NCI-H2227 (cell line): ENCODE measurements around the gene SH2B3.
"Not testable (repeated sequence)": the region's sequence is repeated elsewhere in the genome, so short reads cannot be mapped to it uniquely, and the experiment has no call there.

Source experiments
- DNase-seq: peaks from one replicate; lab custom pipeline; 2025; ENCODE audit not compliant: unreplicated experiment; lab: John Stamatoyannopoulos, UW

SH2B3 gene

GRCh38 chr12:111457071-111457470 lies 51.3 kb downstream of the SH2B3 start:
- DNase-seq = no peak

DNA sequence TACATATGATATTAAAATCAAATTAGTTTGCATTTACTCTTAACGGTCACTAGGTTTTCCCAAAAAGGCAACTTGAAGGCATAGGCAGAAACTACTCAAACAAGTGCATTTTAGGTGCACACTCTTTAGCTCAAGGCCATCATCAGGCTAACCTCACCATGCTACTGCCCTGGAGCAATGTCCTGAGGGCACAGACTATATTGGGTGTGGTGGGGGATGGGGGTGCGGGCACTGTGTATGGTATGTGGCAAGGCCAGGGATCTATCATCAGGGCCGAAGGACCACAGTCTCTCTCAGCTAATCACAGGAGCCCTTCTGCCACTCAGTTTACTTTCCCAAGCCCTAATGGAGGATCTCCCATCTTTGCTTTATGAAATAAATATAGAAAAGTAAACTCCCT lies 51.9 kb downstream of the SH2B3 start:
- no peak for DNase-seq

DNA sequence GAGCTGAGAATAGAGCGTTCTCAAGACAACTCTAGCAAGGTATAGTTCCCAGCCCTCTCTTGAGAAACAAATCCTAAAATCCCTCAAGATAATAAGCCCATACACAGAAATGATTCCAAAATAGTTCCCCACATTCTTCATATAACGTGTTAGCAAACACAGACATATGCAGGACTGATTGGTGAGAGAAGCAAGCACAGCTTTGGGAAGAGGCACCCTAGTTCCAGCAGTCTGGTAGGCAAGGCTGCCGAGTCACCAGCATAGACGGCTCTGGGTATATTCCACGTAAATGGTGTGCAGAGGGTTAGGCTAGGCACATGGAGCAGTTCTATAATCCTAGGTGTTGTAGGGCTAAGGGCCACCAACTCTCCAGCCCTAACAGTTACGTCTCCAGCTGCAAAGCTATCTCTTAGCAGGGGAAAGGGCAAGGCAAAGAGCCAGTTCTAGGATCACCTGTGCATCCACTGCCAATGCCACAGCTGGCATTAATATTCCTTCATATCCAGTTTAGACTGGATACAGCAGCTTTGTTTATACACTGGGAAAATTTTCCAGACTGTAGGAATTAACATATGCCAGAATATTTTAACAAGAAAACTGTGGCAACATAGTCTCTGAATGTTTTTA lies 52.9 kb downstream of the SH2B3 start:
- no peak for DNase-seq

DNA sequence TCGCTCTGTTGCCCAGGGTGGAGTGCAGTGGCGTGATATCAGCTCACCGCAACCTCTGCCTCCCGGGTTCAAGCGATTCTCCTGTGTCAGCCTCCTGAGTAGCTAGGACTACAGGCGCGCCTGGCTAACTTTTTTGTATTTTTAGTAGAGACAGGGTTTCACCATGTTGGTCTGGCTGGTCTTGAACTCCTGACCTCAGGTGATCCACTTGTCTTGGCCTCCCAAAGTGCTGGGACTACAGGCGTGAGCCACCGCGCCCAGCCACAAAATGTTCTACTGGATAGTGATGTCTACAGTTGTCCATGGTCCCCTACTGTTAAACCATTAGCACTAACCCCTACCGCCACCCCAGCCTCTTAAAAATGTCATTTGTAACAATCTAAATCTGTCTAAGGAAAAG lies 54.4 kb downstream of the SH2B3 start:
- not testable (repeated sequence) for DNase-seq

DNA sequence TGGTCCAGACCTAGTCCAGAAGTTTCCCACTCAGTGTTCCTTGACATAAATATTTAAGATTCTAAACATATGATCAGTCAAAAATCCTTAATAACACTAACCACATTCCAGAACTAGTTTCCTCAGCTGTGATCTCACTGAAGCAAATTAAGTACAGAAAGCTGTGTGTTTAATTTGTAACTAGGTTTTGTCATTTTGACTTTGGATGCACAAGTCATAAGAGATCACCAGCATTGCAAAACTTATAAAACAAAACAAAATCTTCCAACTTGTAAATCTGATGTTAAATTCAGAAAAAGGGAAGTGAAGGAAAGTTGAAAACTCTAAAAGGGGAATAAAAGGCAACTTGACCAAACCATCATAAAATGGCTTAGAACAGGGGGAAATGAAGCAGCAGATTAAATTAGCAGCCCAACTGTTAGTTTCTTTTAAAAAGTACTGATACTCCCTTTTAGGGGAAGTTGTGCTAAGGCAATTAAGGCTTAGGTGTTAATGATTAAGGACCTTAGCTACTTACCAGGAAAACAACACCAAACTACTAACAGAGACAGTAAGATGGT lies 56.6 kb downstream of the SH2B3 start:
- DNase-seq = no peak

GRCh38 chr12:111467092-111467856 lies 61.6 kb downstream of the SH2B3 start:
- DNase-seq = no peak

DNA sequence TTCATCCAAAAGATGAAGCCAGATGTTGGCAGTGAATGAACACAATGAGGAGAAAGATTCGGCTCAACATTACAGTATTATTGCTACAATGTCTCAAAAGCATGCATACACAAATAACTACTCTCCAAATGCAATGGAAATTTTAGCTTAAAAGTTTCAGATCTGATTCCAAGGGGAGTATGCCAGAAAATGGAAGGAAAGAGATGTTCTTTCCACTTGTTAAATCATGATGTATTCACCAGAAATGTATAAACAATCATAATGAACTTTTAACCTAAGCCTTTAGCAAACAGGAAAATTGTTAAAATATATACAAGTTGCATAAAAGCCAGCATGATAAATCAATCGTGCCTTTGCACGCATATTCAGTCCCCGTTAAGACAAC lies 62.1 kb downstream of the SH2B3 start:
- DNase-seq = no peak

GRCh38 chr12:111469401-111469800 lies 63.7 kb downstream of the SH2B3 start:
- DNase-seq = no peak

DNA sequence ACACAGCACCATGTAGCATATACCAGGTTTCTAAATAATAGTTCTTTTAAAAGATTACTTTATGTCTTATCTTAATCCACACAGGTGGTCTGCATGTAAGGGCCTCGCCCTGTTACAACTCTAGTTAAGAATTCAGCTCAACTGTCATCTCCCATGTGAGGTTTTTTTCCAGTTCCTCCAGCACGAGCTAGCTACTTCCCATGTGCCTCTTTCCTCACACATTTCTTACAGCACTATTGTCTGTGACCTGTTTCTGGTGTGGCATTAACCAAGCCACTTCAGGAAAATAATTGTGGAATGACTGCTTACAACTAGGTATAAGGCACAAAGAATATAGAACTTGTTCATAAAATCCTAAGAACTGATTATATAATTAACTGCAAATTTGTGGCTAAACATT lies 65.5 kb downstream of the SH2B3 start:
- DNase-seq = no peak

- DNase-seq = no peak
Measured at GRCh38 chr12:111482462-111482861, 76.7 kb downstream of the SH2B3 start.

- no peak for DNase-seq
Measured at GRCh38 chr12:111488271-111488670, 82.5 kb downstream of the SH2B3 start.

GRCh38 chr12:111488798-111489197 lies 83.1 kb downstream of the SH2B3 start:
- DNase-seq = no peak

DNA sequence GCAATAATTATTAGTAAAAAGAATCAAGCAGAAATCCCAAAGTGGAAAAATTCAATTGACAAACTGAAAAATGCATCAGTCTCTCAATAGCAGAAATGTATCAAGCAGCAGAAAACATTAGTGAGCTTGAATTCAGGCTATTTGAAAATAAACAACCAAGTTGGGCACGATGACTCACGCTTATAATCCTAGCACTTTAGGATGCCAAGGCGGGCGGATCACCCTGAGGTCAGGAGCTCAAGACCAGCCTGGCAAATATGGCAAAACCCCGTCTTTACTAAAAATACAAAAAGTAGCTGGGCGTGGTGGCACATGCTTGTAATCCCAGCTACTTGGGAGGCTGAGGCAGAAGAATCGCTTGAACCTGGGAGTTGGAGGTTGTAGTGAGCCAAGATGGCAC lies 87.3 kb downstream of the SH2B3 start:
- not testable (repeated sequence) for DNase-seq

DNA sequence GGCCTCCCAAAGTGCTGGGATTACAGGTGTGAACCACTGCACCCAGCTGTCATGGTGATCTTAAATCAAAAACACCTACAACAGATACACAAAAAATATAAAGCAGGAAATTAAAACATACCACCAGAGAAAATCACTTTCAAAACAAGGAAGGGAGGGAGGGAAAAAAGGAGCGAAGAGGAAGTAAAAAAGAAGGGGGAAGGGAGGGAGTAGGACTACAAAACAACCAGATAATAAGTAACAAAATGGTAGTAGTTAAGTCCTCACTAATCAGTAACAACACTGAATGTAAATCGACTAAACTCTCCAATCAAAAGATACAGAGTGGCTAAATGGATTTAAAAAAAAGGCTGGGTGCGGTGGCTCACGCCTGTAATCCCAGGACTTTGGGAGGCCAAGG lies 89.0 kb downstream of the SH2B3 start:
- DNase-seq = no peak
